Measurements from ENCODE around the gene TP53.
"Not testable (repeated sequence)": the region's sequence is repeated elsewhere in the genome, so short reads cannot be mapped to it uniquely, and the experiment has no call there.

Gene TP53

GRCh38 chr17:7677388-7678067 lies 9.8 kb downstream of the TP53 start:
- no peak for DNase-seq

DNA sequence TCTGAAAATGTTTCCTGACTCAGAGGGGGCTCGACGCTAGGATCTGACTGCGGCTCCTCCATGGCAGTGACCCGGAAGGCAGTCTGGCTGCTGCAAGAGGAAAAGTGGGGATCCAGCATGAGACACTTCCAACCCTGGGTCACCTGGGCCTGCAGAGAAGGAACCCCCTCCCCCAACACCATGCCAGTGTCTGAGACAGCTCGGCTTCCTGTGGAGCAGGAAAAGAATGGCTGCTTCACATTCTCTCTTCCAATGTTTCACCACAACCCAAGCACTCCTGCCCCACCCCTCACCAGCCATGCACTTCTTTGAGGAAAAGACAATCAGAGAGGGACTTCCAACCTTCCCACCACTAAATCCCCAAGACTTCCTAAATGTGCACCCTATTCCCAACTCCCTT lies 10.8 kb downstream of the TP53 start:
- no peak for DNase-seq

GRCh38 chr17:7674934-7675333 lies 12.4 kb downstream of the TP53 start:
- no peak for DNase-seq

DNA sequence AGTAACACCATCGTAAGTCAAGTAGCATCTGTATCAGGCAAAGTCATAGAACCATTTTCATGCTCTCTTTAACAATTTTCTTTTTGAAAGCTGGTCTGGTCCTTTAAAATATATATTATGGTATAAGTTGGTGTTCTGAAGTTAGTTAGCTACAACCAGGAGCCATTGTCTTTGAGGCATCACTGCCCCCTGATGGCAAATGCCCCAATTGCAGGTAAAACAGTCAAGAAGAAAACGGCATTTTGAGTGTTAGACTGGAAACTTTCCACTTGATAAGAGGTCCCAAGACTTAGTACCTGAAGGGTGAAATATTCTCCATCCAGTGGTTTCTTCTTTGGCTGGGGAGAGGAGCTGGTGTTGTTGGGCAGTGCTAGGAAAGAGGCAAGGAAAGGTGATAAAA lies 14.1 kb downstream of the TP53 start:
- no peak for DNase-seq

- DNase-seq, result no peak
Observed at GRCh38 chr17:7668482-7668881, 18.8 kb downstream of the TP53 start.

DNA sequence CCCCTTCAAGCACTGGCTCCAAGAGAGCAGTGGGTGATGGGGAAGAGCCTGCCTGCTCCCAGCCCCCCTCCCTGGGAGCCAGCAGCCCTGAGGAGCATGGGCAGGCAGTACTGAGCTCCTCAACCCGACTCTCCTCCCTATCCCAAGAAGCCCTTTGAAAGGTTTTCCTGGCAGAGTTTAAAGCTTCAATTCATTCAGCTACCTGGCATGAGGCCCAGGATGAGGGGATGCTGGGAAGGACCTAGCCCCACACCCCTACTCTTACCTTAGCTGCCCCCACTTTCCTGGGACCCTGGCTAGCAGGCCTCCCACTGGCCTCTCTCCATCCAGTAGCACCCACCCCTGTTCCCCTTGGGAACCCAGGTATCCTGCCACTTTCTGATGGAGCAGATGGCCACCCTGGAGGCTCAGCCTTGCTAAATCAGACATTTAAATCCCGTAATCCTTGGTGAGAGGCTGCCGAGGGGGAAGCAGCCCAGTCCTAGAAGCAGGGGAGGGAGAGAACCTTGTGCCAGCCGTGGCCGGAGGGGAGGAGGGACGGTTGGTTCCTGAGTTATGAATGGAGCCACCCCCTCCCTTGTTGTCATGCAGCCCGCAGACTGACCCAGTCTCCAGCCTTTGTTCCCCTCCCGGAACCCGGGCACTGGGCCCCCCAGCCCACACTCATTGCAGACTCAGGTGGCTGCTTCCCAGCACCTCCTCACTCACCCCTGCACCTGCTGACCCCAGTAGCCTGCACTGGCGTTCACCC lies 19.5 kb downstream of the TP53 start:
- DNase-seq, result peak in 38 of 51 donors; percentile 21 to 91 (median 72)

DNA sequence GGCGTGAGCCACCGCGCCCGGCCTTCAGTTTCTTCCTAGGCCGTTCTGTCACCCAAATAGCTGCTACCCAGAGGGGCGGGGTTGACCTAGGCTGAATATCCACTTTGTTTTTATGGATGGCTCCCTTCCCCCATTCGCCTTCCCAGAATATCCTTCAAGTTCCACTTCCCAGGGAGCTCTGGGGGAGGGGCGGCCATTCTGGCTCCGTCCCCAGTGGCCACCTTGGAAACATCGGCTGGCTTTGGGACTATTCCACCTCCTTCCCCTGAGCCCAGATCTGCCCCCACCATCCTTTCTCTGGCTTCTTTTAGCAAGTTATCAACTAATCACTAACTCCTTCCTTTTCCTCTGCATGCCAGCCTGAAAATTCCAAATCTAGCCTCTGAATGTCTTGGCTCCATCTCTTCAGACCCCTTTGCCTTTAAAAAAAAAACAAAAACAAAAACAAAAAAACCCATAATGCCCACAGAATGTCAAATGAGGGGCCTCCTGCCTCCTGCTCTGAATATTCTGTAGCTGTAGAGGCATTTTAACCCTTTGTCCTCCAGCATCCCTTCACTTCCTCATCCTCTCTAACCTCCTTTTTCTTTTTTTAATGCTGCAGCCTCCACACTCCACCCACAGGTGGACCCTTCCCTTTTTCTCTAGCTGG lies 30.2 kb downstream of the TP53 start:
- peak in 37 of 51 donors; percentile 15 to 85 (median 65) for DNase-seq

DNA sequence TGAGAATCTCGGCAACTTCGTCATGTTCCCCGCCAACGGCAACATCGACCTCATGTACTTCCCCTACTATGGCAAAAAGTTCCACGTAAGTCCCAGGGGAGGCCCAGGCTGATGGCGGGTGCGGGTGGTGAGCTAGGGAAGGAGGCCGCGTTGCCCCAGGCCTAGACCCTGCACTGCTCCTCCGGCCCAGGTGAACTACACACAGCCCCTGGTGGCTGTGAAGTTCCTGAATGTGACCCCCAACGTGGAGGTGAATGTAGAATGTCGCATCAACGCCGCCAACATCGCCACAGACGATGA lies 31.8 kb downstream of the TP53 start:
- peak in 1 of 51 donors; percentile 9 for DNase-seq

GRCh38 chr17:7654832-7655540 lies 32.3 kb downstream of the TP53 start:
- DNase-seq, result peak in 1 of 51 donors; percentile 42

DNA sequence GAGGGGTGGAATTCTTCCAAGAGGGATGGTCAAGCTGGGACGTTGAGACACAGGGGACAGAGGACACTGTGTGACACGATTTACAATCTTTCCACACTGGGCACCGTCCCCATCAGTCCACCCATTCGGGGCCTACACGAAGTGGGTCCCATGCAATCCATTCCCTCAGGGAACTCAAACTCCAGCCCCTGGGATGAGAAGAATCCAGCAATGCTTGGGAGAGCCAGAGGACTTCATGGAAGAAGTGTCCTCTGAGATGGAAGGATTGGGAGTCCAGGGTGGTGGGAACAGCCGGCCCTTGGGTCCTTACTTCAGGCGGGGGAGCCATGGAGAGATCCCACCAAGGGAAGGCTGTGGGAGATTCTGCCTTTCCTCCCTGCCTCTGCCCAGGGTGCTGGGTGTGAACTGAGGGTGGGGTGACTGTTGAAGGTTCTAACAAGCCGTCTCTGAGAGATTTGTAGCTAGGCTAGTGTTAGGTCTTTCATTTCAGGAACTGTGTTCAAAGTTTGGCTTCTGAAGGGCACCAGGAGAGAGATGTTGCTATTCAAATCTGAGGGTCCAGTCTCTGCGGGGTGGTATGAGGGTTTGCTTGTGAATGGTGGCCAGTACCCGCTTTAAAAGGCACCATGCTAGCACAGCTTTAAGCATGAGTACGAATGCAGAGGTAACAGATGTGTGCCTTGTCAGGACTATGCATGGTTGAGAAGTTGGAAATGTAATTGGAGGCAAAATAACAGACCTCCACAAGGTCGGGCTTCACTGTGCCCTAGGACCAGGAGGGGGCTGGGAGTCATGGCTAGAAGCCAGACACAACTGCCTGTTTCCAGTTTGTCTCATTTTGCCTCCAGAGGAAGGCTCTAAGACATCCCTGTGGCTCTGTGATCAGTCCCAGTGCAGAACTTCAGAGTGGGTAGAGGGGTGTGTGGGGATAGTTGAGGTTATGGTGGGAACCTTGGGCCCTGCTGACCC lies 34.6 kb downstream of the TP53 start:
- DNase-seq, result peak in 6 of 51 donors; percentile 5 to 36 (median 12)

DNA sequence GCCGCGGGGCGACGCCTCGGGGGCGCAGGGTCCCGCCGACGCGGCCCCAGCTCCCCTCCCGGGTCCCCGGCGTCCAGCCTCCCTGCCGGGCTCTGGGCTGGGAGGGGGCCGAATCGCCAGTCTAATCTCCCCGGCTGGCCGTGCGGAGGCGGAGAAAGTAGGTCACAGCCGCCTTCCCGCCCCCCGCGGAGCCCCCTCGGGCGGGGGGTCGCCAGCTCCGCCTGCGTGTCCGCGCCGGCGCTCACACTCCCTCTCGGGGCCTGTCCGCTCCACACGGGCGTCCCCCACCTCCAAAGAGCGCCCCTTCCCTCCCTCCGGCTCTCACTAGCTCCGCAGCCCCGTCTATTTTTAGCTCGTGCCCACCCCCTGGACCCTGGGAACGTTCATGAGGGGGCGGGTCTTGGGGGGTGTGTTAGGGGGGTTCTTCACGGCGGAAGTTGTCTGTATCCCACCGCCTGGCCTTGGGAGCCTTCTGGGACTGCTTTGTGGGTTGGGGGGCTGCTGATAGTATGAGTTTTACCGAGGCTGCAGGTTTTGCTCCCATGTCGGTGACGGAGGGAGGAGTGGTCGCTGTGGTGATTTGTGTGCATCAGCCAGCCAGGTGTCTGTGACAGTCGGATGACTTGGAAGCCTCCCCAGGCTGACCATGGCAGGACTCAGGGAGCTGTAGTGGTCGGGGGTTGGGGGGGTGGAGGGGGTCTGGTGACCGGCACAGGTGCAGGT lies 35.5 kb downstream of the TP53 start:
- DNase-seq, result peak in 27 of 51 donors; percentile 16 to 66 (median 50)

DNA sequence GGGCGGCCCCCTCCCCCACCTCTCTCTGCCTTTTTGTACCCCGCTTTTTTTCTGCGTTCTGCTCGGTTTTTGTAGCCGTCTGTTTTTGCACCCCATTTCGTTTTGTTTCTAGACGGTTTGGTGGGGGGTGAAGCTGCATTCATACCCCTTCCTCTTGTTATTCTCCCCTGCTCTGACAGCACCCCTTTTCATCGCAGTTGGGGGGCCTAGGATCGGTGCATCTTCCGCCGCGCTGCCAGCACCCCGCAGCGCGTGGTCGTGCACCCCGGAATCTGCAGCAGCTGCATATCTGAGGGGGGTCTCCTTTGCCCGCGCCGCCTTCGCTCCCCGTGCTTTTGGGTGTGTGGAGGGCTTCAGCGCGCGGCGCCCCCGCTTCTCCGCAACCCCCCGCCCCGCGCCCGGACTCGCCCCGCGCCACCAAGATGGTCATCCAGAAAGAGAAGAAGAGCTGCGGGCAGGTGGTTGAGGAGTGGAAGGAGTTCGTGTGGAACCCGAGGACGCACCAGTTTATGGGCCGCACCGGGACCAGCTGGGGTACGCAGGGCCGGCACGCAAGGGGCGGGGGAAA lies 36.1 kb downstream of the TP53 start:
- no peak for DNase-seq

- peak in 41 of 51 donors; percentile 20 to 90 (median 72) for DNase-seq
Observed at GRCh38 chr17:7650509-7651096, 36.7 kb downstream of the TP53 start, which contains the start of gene ATP1B2. Gene ATP1B2, plus strand, starts transcription at chr17:7650926. Its CDS starts 593 bp downstream, at chr17:7651519.

DNA sequence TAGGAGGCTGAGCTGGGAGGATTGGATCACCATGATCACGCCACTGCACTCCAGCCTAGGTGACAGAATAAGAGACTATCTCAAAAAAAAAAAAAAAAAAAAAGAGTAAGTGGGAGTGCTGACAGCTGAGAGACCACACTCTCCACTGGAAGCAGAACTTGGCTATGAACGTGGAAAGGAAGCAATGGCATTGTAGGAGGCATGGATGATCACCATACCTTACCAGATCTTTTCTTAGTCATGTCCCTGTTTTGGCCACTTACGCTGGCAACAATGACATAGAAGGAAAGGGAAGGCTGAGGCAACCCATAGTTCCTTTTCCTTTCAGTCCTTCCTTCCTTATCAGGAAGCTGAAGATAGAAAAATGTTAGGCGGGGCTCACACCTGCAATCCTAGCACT lies 40.3 kb downstream of the TP53 start:
- DNase-seq, result no peak

GRCh38 chr17:7646457-7646856 lies 40.8 kb downstream of the TP53 start:
- DNase-seq, result no peak

GRCh38 chr17:7644775-7645174 lies 42.5 kb downstream of the TP53 start:
- DNase-seq, result no peak

DNA sequence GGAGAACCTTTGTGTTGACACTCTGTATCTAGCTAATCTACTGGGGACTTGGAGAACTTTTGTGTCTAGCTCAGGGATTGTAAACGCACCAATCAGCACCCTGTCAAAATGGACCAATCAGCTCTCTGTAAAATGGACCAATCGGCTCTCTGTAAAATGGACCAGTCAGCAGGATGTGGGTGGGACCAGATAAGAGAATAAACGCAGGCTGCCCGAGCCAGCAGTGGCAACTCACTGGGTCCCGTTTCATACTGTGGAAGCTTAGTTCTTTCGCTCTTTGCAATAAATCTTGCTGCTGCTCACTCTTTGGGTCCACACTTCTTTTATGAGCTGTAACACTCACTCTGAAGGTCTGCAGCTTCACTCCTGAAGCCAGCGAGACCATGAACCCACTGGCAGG lies 45.7 kb downstream of the TP53 start:
- DNase-seq, result not testable (repeated sequence)

DNA sequence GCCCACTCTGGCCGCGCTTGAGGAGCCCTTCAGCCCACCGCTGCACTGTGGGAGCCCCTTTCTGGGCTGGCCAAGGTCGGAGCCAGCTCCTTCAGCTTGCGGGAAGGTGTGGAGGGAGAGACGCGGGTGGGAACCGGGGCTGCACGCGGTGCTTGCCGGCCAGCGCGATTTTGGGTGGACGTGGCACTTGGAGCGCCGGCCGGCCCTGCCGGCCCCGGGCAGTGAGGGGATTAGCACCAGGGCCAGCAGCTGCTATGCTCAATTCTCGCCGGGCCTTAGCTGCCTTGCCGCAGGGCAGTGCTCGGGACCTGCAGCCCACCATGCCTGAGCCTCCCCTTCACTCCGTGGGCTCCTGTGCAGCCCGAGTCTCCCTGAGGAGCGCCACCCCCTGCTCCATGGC lies 46.5 kb downstream of the TP53 start:
- DNase-seq, result no peak

- no peak for DNase-seq
Observed at GRCh38 chr17:7636163-7636562, 51.1 kb downstream of the TP53 start.
